ENCODE measurements around the gene GRK5.
"Not testable (repeated sequence)": the region's sequence is repeated elsewhere in the genome, so short reads cannot be mapped to it uniquely, and the experiment has no call there.

Gene GRK5

GRCh38 chr10:119252051-119252465 is 44.7 kb downstream of the GRK5 start:
- DNase-seq, result no peak

GRCh38 chr10:119252470-119253151 is 45.2 kb downstream of the GRK5 start:
- no peak for DNase-seq

- no peak for DNase-seq
These were observed 46.2 kb downstream of the GRK5 start for GRCh38 chr10:119253433-119254174.

GRCh38 chr10:119254335-119254734 is 47.0 kb downstream of the GRK5 start:
- DNase-seq, result no peak

- no peak for DNase-seq
These were observed 48.7 kb downstream of the GRK5 start for GRCh38 chr10:119256030-119256429.

GRCh38 chr10:119256897-119257296 is 49.5 kb downstream of the GRK5 start:
- DNase-seq, result no peak

- DNase-seq, result no peak
These were observed 50.6 kb downstream of the GRK5 start for GRCh38 chr10:119257899-119258419.

GRCh38 chr10:119259345-119259744 is 52.0 kb downstream of the GRK5 start:
- no peak for DNase-seq

- DNase-seq, result not testable (repeated sequence)
These were observed 53.6 kb downstream of the GRK5 start for GRCh38 chr10:119261016-119261415.

GRCh38 chr10:119263951-119264617 is 56.7 kb downstream of the GRK5 start:
- no peak for DNase-seq

- no peak for DNase-seq
These were observed 58.3 kb downstream of the GRK5 start for GRCh38 chr10:119265691-119266090.

- DNase-seq, result no peak
These were observed 60.0 kb downstream of the GRK5 start for GRCh38 chr10:119267384-119267783.

GRCh38 chr10:119268428-119268827 is 61.1 kb downstream of the GRK5 start:
- DNase-seq, result no peak

- no peak for DNase-seq
These were observed 61.6 kb downstream of the GRK5 start for GRCh38 chr10:119268871-119269506.

GRCh38 chr10:119269737-119270136 is 62.4 kb downstream of the GRK5 start:
- DNase-seq, result no peak

GRCh38 chr10:119270762-119271366 is 63.5 kb downstream of the GRK5 start:
- no peak for DNase-seq

- DNase-seq, result not testable (repeated sequence)
These were observed 65.0 kb downstream of the GRK5 start for GRCh38 chr10:119272338-119272734.

GRCh38 chr10:119272736-119273135 is 65.4 kb downstream of the GRK5 start:
- no peak for DNase-seq

- no peak for DNase-seq
These were observed 66.0 kb downstream of the GRK5 start for GRCh38 chr10:119273413-119273812.

GRCh38 chr10:119274519-119275045 is 67.2 kb downstream of the GRK5 start:
- DNase-seq, result no peak

- no peak for DNase-seq
These were observed 67.7 kb downstream of the GRK5 start for GRCh38 chr10:119275085-119275484.

- not testable (repeated sequence) for DNase-seq
These were observed 68.8 kb downstream of the GRK5 start for GRCh38 chr10:119276194-119276593.
